Breast epithelium (tissue), 4 donors: Measurements from ENCODE around the gene CYB5D1. TPM values are rescaled to one million over a fixed set of nuclear protein-coding genes. Genes with fewer than 3 reads are reported as not detected.

Source experiments
- DNase-seq, 2 donors: peaks; one replicate each; pipeline ENCODE4 v3.0.0-alpha.2; 2019; ENCODE audit warnings: low spot score in 2 of 2
- H3K27ac ChIP-seq, 2 donors: fragments of 200-600 bp; sonication (generic) in 1 of 2; one replicate each; pipeline ENCODE4 v1.5.1; 2016 to 2019; ENCODE audit warnings: mild to moderate bottlenecking in 1 of 2
- H3K27me3 ChIP-seq, 2 donors: fragments of 200-600 bp; sonication (generic) in 1 of 2; one replicate each; pipeline versions ENCODE4 v1.5.1 to v1.6.0; 2017 to 2019; ENCODE audit warnings: control low read depth in 1 of 2, mild to moderate bottlenecking in 1 of 2
- H3K36me3 ChIP-seq: fragments of 200-600 bp; one replicate; pipeline ENCODE4 v1.5.1; 2019
- H3K4me1 ChIP-seq, 2 donors: fragments of 200-600 bp; sonication (generic); one replicate each; pipeline ENCODE4 v1.5.1; 2016 to 2019; ENCODE audit warnings: control low read depth in 1 of 2
- H3K4me3 ChIP-seq, 3 donors: fragments of 200-600 bp; sonication (generic); 1 replicate in 2 of 3; 2 replicates in 1 of 3; pipeline ENCODE4 v1.5.1; 2016 to 2019; ENCODE audit warnings: mild to moderate bottlenecking in 3 of 3, moderate library complexity in 2 of 3
- H3K9me3 ChIP-seq, 2 donors: fragments of 200-600 bp; sonication (generic) in 1 of 2; one replicate each; pipeline ENCODE4 v1.5.1; 2016 to 2019; ENCODE audit warnings: control low read depth in 1 of 2
- CTCF ChIP-seq, 3 donors: fragments of 450-650 bp; IDR thresholded peaks; one replicate each; pipeline ENCODE4 v1.5.1; 2016 to 2017; ENCODE audit warnings: antibody characterized with exemption in 3 of 3, mild to moderate bottlenecking in 3 of 3, moderate library complexity in 3 of 3
- POLR2A ChIP-seq: fragments of 450-650 bp; IDR thresholded peaks from one replicate; pipeline ENCODE4 v1.6.1; 2016; ENCODE audit warnings: antibody characterized with exemption, mild to moderate bottlenecking, moderate library complexity
- POLR2AphosphoS5 ChIP-seq, 3 donors: sonication (generic); formaldehyde crosslinking; IDR thresholded peaks; one replicate each; pipeline ENCODE4 v1.6.1; 2017; ENCODE audit warnings: antibody characterized with exemption in 3 of 3
- intact Hi-C: fragments of 100-400 bp; cut with DNase I; formaldehyde crosslinking; loops from one replicate; pipeline ENCODE4 v1.15.1; 2023; ENCODE audit warnings: low total_unique reads
- total RNA-seq, 3 donors: library from RNA; depleted of rRNA; stranded (reverse); fragments of >200 nt; gene quantifications; one replicate each; pipeline ENCODE4 v1.1.0, GENCODE V29; 2016

The CYB5D1 gene
- total RNA-seq, 3 donors from 2014 or later: 8.2 to 20.5 (median 13.4) TPM

GRCh38 chr17:7889166-7889955 is 31.6 kb downstream of the CYB5D1 start:
- no peaks in the 10 kb centered on the region for H3K27me3 ChIP-seq
- peak overlapping the region in 2 of 3 donors; percentile 86 to 93 for H3K4me3 ChIP-seq
- TF ChIP-seq POLR2AphosphoS5 (IDR thresholded peaks at IDR 0.05): peak; percentile 77 to 90 (median 79)
- TF ChIP-seq CTCF (IDR thresholded peaks at IDR 0.05): peak; percentile 84 to 86 (median 85)
- TF ChIP-seq POLR2A: no peak

GRCh38 chr17:7893187-7893880 is 35.5 kb downstream of the CYB5D1 start:
- Histone ChIP-seq H3K9me3 (no peaks in the 10 kb centered on the region), H3K27ac (no peak overlapping the region), H3K36me3 (no peaks in the 10 kb centered on the region), H3K4me1 (peaks cover 8 to 10% of the 10 kb centered on the region in 2 donors), H3K27me3 (no peaks in the 10 kb centered on the region), H3K4me3 (no peak overlapping the region)
- TF ChIP-seq POLR2AphosphoS5 (IDR thresholded peaks at IDR 0.05) (no peak), CTCF (IDR thresholded peaks at IDR 0.05) (no peak), POLR2A (no peak)
- intact Hi-C loops: no loop called here
- DNase-seq: no peak

More at GRCh38 chr17:7889166-7889955, 31.6 kb downstream of the CYB5D1 start:
- Histone ChIP-seq H3K27ac (peak overlapping the region; percentile 95 to 99), H3K36me3 (no peaks in the 10 kb centered on the region), H3K9me3 (no peaks in the 10 kb centered on the region), H3K4me1 (peaks cover 12 to 13% of the 10 kb centered on the region in 2 donors)
- intact Hi-C loops: no loop called here
- peak; percentile 98 to 100 for DNase-seq

- intact Hi-C loops: no loop called here
- DNase-seq: no peak
- TF ChIP-seq CTCF (IDR thresholded peaks at IDR 0.05) (no peak), POLR2AphosphoS5 (IDR thresholded peaks at IDR 0.05) (no peak), POLR2A (no peak)
- no peak overlapping the region for H3K4me3 ChIP-seq
- no peaks in the 10 kb centered on the region for H3K27me3 ChIP-seq
- H3K36me3 ChIP-seq: no peaks in the 10 kb centered on the region
- peaks cover 0 to 4% of the 10 kb centered on the region in 2 donors for H3K4me1 ChIP-seq
- H3K9me3 ChIP-seq: no peaks in the 10 kb centered on the region
- no peak overlapping the region for H3K27ac ChIP-seq
Measured at GRCh38 chr17:7894226-7894625, 36.4 kb downstream of the CYB5D1 start.

DNA sequence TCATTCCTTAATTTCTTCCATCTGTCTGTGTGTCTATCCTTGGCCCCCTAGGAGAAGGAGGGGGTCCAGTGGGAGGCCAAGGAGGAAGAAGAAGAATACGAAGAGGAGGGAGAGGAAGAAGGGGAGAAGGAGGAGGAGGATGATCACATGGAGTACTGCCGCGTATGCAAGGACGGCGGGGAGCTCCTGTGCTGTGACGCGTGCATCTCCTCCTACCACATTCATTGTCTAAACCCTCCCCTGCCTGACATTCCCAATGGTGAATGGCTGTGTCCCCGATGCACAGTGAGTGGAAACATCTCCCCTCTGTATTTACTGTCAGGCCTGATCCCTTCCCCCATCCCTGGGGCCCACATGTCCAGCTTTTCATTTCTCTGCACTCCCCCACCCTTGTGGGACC is 37.1 kb downstream of the CYB5D1 start:
- no peak for DNase-seq

More for the DNA sequence above, 37.1 kb downstream of the CYB5D1 start:
- H3K27ac ChIP-seq: no peak overlapping the region
- H3K4me1 ChIP-seq: peaks cover 0 to 2% of the 10 kb centered on the region in 2 donors
- no peak overlapping the region for H3K4me3 ChIP-seq
- H3K9me3 ChIP-seq: no peaks in the 10 kb centered on the region
- no peak for TF ChIP-seq POLR2A
- TF ChIP-seq POLR2AphosphoS5 (IDR thresholded peaks at IDR 0.05): no peak
- TF ChIP-seq CTCF (IDR thresholded peaks at IDR 0.05): no peak
- H3K36me3 ChIP-seq: no peaks in the 10 kb centered on the region
- intact Hi-C loops: no loop called here
- H3K27me3 ChIP-seq: no peaks in the 10 kb centered on the region
